Fibroblast of lung (primary cell): ENCODE measurements around the gene LSAMP. TPM values are rescaled to one million over a fixed set of nuclear protein-coding genes. Genes with fewer than 3 reads are reported as not detected.

Experiments used
- DNase-seq, 2 donors: peaks; one replicate each; pipeline versions ENCODE4 v3.0.0 to v3.0.0-alpha.2; 2010; ENCODE audit warnings: low read depth in 2 of 2
- H2AFZ ChIP-seq: 2 replicates; pipeline ENCODE4 v1.5.1; 2012; ENCODE audit warnings: low read length, control low read depth, inconsistent platforms
- H3K27ac ChIP-seq: 2 replicates; pipeline ENCODE4 v1.5.1; 2011; ENCODE audit warnings: low read length, control low read depth; ENCODE audit not compliant: insufficient read depth
- H3K27me3 ChIP-seq: 2 replicates; pipeline ENCODE4 v1.5.1; 2011; ENCODE audit warnings: mild to moderate bottlenecking, low read length; ENCODE audit not compliant: control insufficient read depth, insufficient read depth
- H3K36me3 ChIP-seq: 2 replicates; pipeline ENCODE4 v1.5.1; 2011; ENCODE audit warnings: low read length; ENCODE audit not compliant: control insufficient read depth, insufficient read depth
- H3K4me1 ChIP-seq: 2 replicates; pipeline ENCODE4 v1.5.1; 2011; ENCODE audit warnings: low read length; ENCODE audit not compliant: control insufficient read depth, insufficient read depth; ENCODE audit errors: extremely low read depth
- H3K4me2 ChIP-seq: 2 replicates; pipeline ENCODE4 v1.5.1; 2011; ENCODE audit warnings: low read length, control low read depth; ENCODE audit not compliant: insufficient read depth; ENCODE audit errors: extremely low read depth
- H3K4me3 ChIP-seq, 4 experiments: fragments of 200-600 bp in 1 of 4; sonication (generic) in 1 of 4; replicated peaks in 1 of 4; 2 replicates each; pipeline ENCODE4 v1.5.1; 2011 to 2016; ENCODE audit warnings: low read length in 4 of 4, low read depth in 3 of 4, mild to moderate bottlenecking in 3 of 4, control low read depth in 2 of 4, inconsistent platforms in 1 of 4, mixed read lengths in 1 of 4; ENCODE audit not compliant: insufficient read depth in 1 of 4; ENCODE audit errors: control extremely low read depth in 1 of 4
- H3K79me2 ChIP-seq: 2 replicates; pipeline ENCODE4 v1.5.1; 2012; ENCODE audit warnings: mild to moderate bottlenecking, low read length, inconsistent platforms; ENCODE audit not compliant: control insufficient read depth, insufficient read depth
- H3K9ac ChIP-seq: 2 replicates; pipeline ENCODE4 v1.5.1; 2011; ENCODE audit warnings: mild to moderate bottlenecking, low read length, control low read depth; ENCODE audit not compliant: insufficient read depth
- H3K9me3 ChIP-seq: 2 replicates; pipeline ENCODE4 v1.5.1; 2012; ENCODE audit warnings: low read depth, low read length; ENCODE audit not compliant: control insufficient read depth, insufficient read depth
- H4K20me1 ChIP-seq: 2 replicates; pipeline ENCODE4 v1.5.1; 2011; ENCODE audit warnings: low read length; ENCODE audit not compliant: control insufficient read depth, insufficient read depth; ENCODE audit errors: extremely low read depth
- CTCF ChIP-seq, 2 donors: IDR thresholded peaks in 1 of 2; conservative IDR thresholded peaks in 1 of 2; 1 replicate in 1 of 2; 2 replicates in 1 of 2; pipeline ENCODE4 v1.5.1; 2011 to 2012; ENCODE audit warnings: low read length in 2 of 2, control low read depth in 1 of 2, inconsistent platforms in 1 of 2, low read depth in 1 of 2, mild to moderate bottlenecking in 1 of 2
- EZH2 ChIP-seq: IDR thresholded peaks from 2 replicates; pipeline ENCODE4 v1.5.1; 2012; ENCODE audit warnings: low read length, control low read depth, mild to moderate bottlenecking; ENCODE audit errors: missing control alignments
- polyA plus RNA-seq, 2 donors: library from polyadenylated mRNA; depleted of rRNA in 1 of 2; stranded (reverse) in 1 of 2; unstranded in 1 of 2; fragments of >200 nt; gene quantifications; 2 replicates each; pipeline ENCODE4 v1.2.1, GENCODE V29; 2011 to 2012; ENCODE audit warnings: missing spikeins in 1 of 2
- total RNA-seq: library from RNA; depleted of rRNA; stranded (reverse); fragments of >200 nt; gene quantifications from 2 replicates; pipeline ENCODE4 v1.2.1, GENCODE V29; 2014

Gene LSAMP
- total and polyA plus RNA-seq, 2 donors (not counting 1 experiment from before 2014, with no cell fraction given) = 4.8 to 5.9 TPM

- Histone ChIP-seq H3K79me2 (no peaks in the 10 kb centered on the region), H3K36me3 (no peaks in the 10 kb centered on the region), H4K20me1 (no peaks in the 10 kb centered on the region), H3K27me3 (no peaks in the 10 kb centered on the region), H3K27ac (no peak overlapping the region), H3K4me1 (no peaks in the 10 kb centered on the region), H2AFZ (no peak overlapping the region), H3K9ac (no peak overlapping the region), H3K4me3 (no peak overlapping the region), H3K9me3 (no peaks in the 10 kb centered on the region), H3K4me2 (no peak overlapping the region)
- TF ChIP-seq EZH2 = no peak
- no peak for DNase-seq
These were observed 622.2 kb downstream of the LSAMP start for GRCh38 chr3:115823083-115823482.

DNA sequence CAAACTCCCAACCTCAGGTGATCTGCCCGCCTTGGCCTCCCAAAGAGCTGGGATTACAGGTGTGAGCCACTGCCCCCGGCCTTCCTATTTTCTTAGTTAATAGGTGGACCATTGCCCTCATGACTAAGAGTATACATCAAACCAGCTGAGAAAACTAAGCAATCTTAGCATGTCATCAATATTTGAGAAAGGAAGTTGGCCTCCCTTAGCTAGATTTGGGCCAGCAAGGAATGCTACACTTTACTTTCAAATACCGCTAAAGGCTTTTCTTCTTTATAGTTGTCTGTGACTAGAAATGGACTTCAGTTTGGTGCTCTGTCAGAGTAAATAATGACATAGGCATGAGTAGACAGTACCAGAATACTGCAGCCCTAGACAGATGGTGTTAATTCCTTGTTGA, 622.7 kb downstream of the LSAMP start:
- Histone ChIP-seq H3K9me3 (no peaks in the 10 kb centered on the region), H3K36me3 (no peaks in the 10 kb centered on the region), H3K4me1 (no peaks in the 10 kb centered on the region), H3K9ac (no peak overlapping the region), H3K27me3 (no peaks in the 10 kb centered on the region), H3K4me3 (no peak overlapping the region), H4K20me1 (no peaks in the 10 kb centered on the region), H2AFZ (no peak overlapping the region), H3K27ac (no peak overlapping the region), H3K79me2 (no peaks in the 10 kb centered on the region), H3K4me2 (no peak overlapping the region)
- peak in 1 of 2 donors; percentile 54 for DNase-seq
- TF ChIP-seq EZH2 = no peak
- TF ChIP-seq CTCF (conservative IDR thresholded peaks at IDR 0.05 in 1 of 2, IDR thresholded peaks at IDR 0.05 in 1 of 2; ENCODE audit: low read depth in 1 of 2, low read length in 2 of 2) = no peak

DNA sequence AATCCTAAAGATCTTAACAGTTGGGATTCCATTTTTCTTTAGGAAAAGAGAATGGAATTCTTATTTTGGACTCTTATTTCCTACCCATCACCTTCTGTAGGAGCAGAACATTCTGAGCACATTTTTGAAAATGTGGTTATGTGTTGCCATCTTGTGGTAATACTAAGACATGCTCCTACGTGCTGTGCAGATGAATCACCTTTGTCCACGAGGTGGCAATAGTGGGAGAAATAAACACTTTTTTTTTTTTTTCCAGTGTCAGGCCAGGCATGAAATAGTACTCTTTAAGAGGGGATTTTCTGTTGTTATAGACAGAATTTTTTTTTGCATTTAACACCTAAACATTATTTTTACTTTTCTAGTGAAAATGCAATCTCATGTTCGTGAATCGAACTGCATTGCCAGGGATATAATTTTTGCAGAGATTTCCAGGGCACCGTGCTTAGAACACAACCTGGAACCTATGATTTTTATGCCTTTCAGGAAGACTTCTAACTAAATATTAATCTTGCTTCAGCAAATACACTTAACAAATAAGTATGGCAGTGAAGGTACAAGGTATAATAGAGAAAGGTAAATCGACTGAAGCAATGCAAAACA, 625.4 kb downstream of the LSAMP start:
- Histone ChIP-seq H3K9me3 (no peaks in the 10 kb centered on the region), H3K27me3 (no peaks in the 10 kb centered on the region), H3K79me2 (no peaks in the 10 kb centered on the region), H2AFZ (no peak overlapping the region), H3K4me1 (no peaks in the 10 kb centered on the region), H3K4me3 (no peak overlapping the region), H3K9ac (no peak overlapping the region), H3K27ac (no peak overlapping the region), H4K20me1 (no peaks in the 10 kb centered on the region), H3K4me2 (no peak overlapping the region), H3K36me3 (no peaks in the 10 kb centered on the region)
- DNase-seq = peak; percentile 84 to 91
- TF ChIP-seq EZH2 (no peak), CTCF (conservative IDR thresholded peaks at IDR 0.05 in 1 of 2, IDR thresholded peaks at IDR 0.05 in 1 of 2; ENCODE audit: low read depth in 1 of 2, low read length in 2 of 2) (peak; percentile 98 to 99)
